A673 (cell line): Measurements from ENCODE around the gene FAM163B. TPM values are rescaled to one million over a fixed set of nuclear protein-coding genes. Genes with fewer than 3 reads are reported as not detected.

Source experiments
- BruUV-seq: library from RNA; stranded (reverse); fragments of 400-500 nt; replicated peaks from 2 replicates; lab custom pipeline; 2021; lab: Mats Ljungman, UMichigan
- CTCF ChIA-PET: fragments of 300-600 bp; sonication (Branson Sonifier 250); formaldehyde crosslinking; loops from one replicate; lab custom pipeline; 2022; ENCODE audit warnings: antibody characterized with exemption; lab: Charles Lee
- POLR2A ChIA-PET: fragments of 300-600 bp; sonication (Branson Sonifier 250); formaldehyde crosslinking; loops from one replicate; lab custom pipeline; 2022; ENCODE audit warnings: antibody characterized with exemption; ENCODE audit not compliant: low non-redundant PET; lab: Charles Lee
- DNase-seq: peaks from one replicate; pipeline ENCODE4 v3.0.0-alpha.2; 2015; ENCODE audit warnings: low spot score
- H3K27ac ChIP-seq: fragments of 200-600 bp; sonication (generic); 2 replicates; pipeline ENCODE4 v1.5.1; 2016; ENCODE audit warnings: mixed run types, low read depth, mild to moderate bottlenecking, mixed read lengths, antibody characterized with exemption, low read length; ENCODE audit not compliant: poor library complexity, severe bottlenecking
- H3K27me3 ChIP-seq: fragments of 200-600 bp; sonication (generic); replicated peaks from 2 replicates; pipeline ENCODE4 v1.6.1; 2017; ENCODE audit warnings: mixed run types, low read depth, mild to moderate bottlenecking, mixed read lengths, antibody characterized with exemption, low read length; ENCODE audit not compliant: insufficient read depth, poor library complexity
- H3K36me3 ChIP-seq: fragments of 200-600 bp; sonication (generic); 2 replicates; pipeline ENCODE4 v1.6.1; 2016; ENCODE audit warnings: mixed run types, mild to moderate bottlenecking, mixed read lengths, antibody characterized with exemption, low read length; ENCODE audit not compliant: insufficient read depth, poor library complexity, severe bottlenecking
- H3K4me1 ChIP-seq: fragments of 200-600 bp; sonication (generic); 2 replicates; pipeline ENCODE4 v1.6.1; 2017; ENCODE audit warnings: mixed run types, mild to moderate bottlenecking, mixed read lengths, antibody characterized with exemption, low read length; ENCODE audit not compliant: insufficient read depth, poor library complexity, severe bottlenecking
- H3K4me3 ChIP-seq: fragments of 200-600 bp; sonication (generic); 2 replicates; pipeline ENCODE4 v1.5.1; 2016; ENCODE audit warnings: low read depth, mixed run types, mild to moderate bottlenecking, mixed read lengths, low read length; ENCODE audit not compliant: poor library complexity, severe bottlenecking
- H3K9me3 ChIP-seq: fragments of 200-600 bp; sonication (generic); 2 replicates; pipeline ENCODE4 v1.6.1; 2016; ENCODE audit warnings: mixed run types, low read depth, mild to moderate bottlenecking, mixed read lengths, antibody characterized with exemption, low read length; ENCODE audit not compliant: poor library complexity, severe bottlenecking
- EZH2 ChIP-seq: fragments of 200-600 bp; sonication (generic); IDR thresholded peaks from 2 replicates; pipeline ENCODE4 v1.6.1; 2017; ENCODE audit warnings: borderline replicate concordance, low read depth, mild to moderate bottlenecking, mixed read lengths, antibody characterized with exemption, low read length; ENCODE audit not compliant: poor library complexity, severe bottlenecking
- intact Hi-C: fragments of 100-400 bp; cut with micrococcal nuclease; formaldehyde crosslinking; loops from one replicate; pipeline ENCODE4 v1.10.0; 2022; ENCODE audit not compliant: unreplicated experiment
- total RNA-seq: library from RNA; stranded (reverse); gene quantifications from 2 replicates; pipeline ENCODE4 v1.2.3, GENCODE V29; 2021
- TF ChIP-seq, protein P1 (sequence below): fragments of 300-800, 200-600 bp; sonication (generic); conservative IDR thresholded peaks from 2 replicates; pipeline ENCODE4 v1.5.1; 2017; ENCODE audit warnings: low read depth, mild to moderate bottlenecking, antibody characterized with exemption, low read length, moderate library complexity, mixed read lengths

Gene FAM163B
- total RNA-seq, 1 experiment from 2014 or later = not detected

DNA sequence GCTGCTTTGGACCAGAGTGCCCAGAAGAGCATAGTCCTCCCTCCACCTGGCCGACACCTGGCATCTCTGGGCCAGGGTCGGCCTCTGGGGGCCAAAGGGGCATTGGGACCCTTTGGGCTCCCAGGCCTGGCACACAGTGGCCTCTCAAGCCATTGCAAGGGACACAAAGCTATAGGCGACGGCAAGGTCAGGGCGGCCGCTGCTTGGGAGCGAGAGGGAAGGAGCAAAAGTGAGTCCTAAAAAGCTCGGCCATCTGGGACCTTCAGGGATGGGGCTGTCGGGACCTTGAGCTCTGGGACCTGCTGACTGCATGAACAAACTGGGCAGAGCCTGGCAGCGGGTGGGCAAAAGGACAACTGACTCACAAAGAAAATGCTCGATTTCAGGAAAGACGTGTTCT lies 40.8 kb upstream of the FAM163B start:
- TF ChIP-seq, protein P1, sequence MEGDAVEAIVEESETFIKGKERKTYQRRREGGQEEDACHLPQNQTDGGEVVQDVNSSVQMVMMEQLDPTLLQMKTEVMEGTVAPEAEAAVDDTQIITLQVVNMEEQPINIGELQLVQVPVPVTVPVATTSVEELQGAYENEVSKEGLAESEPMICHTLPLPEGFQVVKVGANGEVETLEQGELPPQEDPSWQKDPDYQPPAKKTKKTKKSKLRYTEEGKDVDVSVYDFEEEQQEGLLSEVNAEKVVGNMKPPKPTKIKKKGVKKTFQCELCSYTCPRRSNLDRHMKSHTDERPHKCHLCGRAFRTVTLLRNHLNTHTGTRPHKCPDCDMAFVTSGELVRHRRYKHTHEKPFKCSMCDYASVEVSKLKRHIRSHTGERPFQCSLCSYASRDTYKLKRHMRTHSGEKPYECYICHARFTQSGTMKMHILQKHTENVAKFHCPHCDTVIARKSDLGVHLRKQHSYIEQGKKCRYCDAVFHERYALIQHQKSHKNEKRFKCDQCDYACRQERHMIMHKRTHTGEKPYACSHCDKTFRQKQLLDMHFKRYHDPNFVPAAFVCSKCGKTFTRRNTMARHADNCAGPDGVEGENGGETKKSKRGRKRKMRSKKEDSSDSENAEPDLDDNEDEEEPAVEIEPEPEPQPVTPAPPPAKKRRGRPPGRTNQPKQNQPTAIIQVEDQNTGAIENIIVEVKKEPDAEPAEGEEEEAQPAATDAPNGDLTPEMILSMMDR = no peak
- TF ChIP-seq EZH2 = no peak
- intact Hi-C loops = no loop called here
- H3K4me3 ChIP-seq = no peak overlapping the region
- ChIA-PET POLR2A (no interaction called here), CTCF (no interaction called here)
- H3K4me1 ChIP-seq = no peaks in the 10 kb centered on the region
- H3K27ac ChIP-seq = no peak overlapping the region
- no TSS peak for BruUV-seq
- DNase-seq = no peak
- H3K9me3 ChIP-seq = no peaks in the 10 kb centered on the region
- H3K27me3 ChIP-seq = peaks cover 19% of the 10 kb centered on the region
- H3K36me3 ChIP-seq = no peaks in the 10 kb centered on the region

DNA sequence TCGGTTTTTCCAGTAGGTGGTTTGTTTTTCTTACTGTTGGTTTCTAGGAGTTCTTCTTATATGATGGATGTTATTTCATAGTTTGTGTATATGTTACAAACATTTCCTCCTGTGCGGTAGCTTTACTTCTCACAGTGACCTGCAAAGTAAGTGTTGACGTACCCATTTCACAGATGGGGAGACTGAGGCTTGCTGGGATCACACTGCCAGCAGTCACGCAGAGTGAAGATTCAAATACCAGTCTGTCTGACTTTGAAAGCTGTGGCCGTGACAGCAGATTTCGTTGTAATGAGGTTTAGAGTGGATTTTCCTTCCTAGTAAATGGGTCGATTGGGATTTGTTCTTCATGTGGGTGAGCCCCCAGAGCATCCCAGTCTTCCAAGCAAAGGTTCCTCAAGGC lies 40.0 kb upstream of the FAM163B start:
- Histone ChIP-seq H3K36me3 (no peaks in the 10 kb centered on the region), H3K27ac (no peak overlapping the region), H3K9me3 (no peaks in the 10 kb centered on the region), H3K4me3 (no peak overlapping the region), H3K27me3 (peaks cover 11% of the 10 kb centered on the region), H3K4me1 (no peaks in the 10 kb centered on the region)
- intact Hi-C loops = no loop called here
- CTCF ChIA-PET = no interaction called here
- TF ChIP-seq, protein P1 = no peak
- no peak for TF ChIP-seq EZH2
- POLR2A ChIA-PET = no interaction called here
- no peak for DNase-seq
- no TSS peak for BruUV-seq

DNA sequence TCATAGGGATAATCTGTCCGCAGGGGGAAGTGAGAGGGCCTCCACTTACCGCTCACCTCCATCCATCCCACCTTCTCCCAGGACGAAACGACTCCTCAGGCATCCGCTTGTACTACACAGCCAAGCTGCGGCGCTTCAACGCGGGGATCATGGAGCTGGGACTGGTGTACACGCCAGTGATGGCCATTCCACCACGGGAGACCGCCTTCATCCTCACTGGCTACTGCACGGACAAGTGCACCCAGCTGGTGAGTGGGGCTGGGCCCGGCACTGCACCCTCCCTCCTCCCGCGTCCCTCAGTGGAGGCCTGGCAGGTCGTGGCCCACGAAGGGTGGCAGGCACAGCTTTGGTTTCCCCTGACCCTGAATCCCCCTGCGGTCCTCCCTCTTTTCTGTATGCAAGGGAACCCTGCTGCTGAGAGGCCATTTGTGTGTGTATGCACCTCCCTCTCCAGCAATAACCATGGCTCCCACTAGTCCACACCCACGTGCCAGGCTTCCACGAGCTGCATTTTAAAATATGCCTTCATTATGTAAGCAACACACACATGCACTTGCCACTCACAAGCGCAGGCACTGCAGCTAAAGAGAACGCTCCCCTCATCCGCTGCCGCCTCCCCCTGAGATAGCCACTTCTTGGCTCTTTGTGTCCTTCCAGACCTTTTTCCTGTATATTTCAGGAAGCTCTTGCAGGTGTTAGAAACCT lies 38.7 kb upstream of the FAM163B start:
- intact Hi-C loops = no loop called here
- H3K27me3 ChIP-seq = peaks cover 11% of the 10 kb centered on the region
- no peaks in the 10 kb centered on the region for H3K36me3 ChIP-seq
- TF ChIP-seq, protein P1 = no peak
- no peak for TF ChIP-seq EZH2
- DNase-seq = no peak
- BruUV-seq = no TSS peak
- ChIA-PET POLR2A (no interaction called here), CTCF (no interaction called here)
- no peaks in the 10 kb centered on the region for H3K9me3 ChIP-seq
- H3K27ac ChIP-seq = no peak overlapping the region
- no peak overlapping the region for H3K4me3 ChIP-seq
- no peaks in the 10 kb centered on the region for H3K4me1 ChIP-seq
